DMS114 treated with DMSO at 0.1 percent for 48 hours (cell line): Measurements from ENCODE around the gene WSCD2.

Source experiments
- DNase-seq: peaks from one replicate; lab custom pipeline; 2025; ENCODE audit not compliant: unreplicated experiment; lab: John Stamatoyannopoulos, UW

Gene WSCD2

GRCh38 chr12:108260039-108260438, 131.0 kb downstream of the WSCD2 start:
- DNase-seq = no peak

- no peak for DNase-seq
Measured at GRCh38 chr12:108260969-108261368, 131.9 kb downstream of the WSCD2 start.

- DNase-seq = no peak
Measured at GRCh38 chr12:108265505-108265904, 136.4 kb downstream of the WSCD2 start.

- DNase-seq = no peak
Measured at GRCh38 chr12:108266131-108266530, 137.0 kb downstream of the WSCD2 start.

- DNase-seq = no peak
Measured at GRCh38 chr12:108267450-108267849, 138.4 kb downstream of the WSCD2 start.

GRCh38 chr12:108268397-108268796, 139.3 kb downstream of the WSCD2 start:
- no peak for DNase-seq

- DNase-seq = no peak
Measured at GRCh38 chr12:108269224-108269623, 140.1 kb downstream of the WSCD2 start.

- no peak for DNase-seq
Measured at GRCh38 chr12:108270035-108270848, 141.2 kb downstream of the WSCD2 start.

GRCh38 chr12:108270849-108271143, 141.7 kb downstream of the WSCD2 start:
- DNase-seq = no peak

GRCh38 chr12:108271951-108272872, 143.1 kb downstream of the WSCD2 start:
- no peak for DNase-seq

- no peak for DNase-seq
Measured at GRCh38 chr12:108273217-108273616, 144.1 kb downstream of the WSCD2 start.

- no peak for DNase-seq
Measured at GRCh38 chr12:108277613-108278012, 148.5 kb downstream of the WSCD2 start.

GRCh38 chr12:108282160-108282559, 153.1 kb downstream of the WSCD2 start:
- DNase-seq = no peak

GRCh38 chr12:108282676-108283075, 153.6 kb downstream of the WSCD2 start:
- DNase-seq = no peak

- no peak for DNase-seq
Measured at GRCh38 chr12:108284163-108284562, 155.1 kb downstream of the WSCD2 start.

- DNase-seq = no peak
Measured at GRCh38 chr12:108285016-108285415, 155.9 kb downstream of the WSCD2 start.

- DNase-seq = no peak
Measured at GRCh38 chr12:108287227-108287626, 158.1 kb downstream of the WSCD2 start.

GRCh38 chr12:108289350-108290161, 160.5 kb downstream of the WSCD2 start:
- no peak for DNase-seq

GRCh38 chr12:108295641-108296040, 166.6 kb downstream of the WSCD2 start:
- DNase-seq = no peak

- DNase-seq = no peak
Measured at GRCh38 chr12:108296945-108297344, 167.9 kb downstream of the WSCD2 start.

GRCh38 chr12:108297424-108297823, 168.3 kb downstream of the WSCD2 start:
- DNase-seq = no peak
